AG09319 (cell line): ENCODE data around the gene WDR17.

Experiments
- DNase-seq: peaks from one replicate; pipeline ENCODE4 v3.0.0-alpha.2; 2010; ENCODE audit warnings: low read depth; ENCODE audit errors: extremely low read depth
- TF ChIP-seq, protein P1 (sequence below): IDR thresholded peaks from 2 replicates; pipeline ENCODE4 v1.5.1; 2011; ENCODE audit warnings: low read depth, mild to moderate bottlenecking, inconsistent platforms, low read length, moderate library complexity

WDR17 gene

DNA sequence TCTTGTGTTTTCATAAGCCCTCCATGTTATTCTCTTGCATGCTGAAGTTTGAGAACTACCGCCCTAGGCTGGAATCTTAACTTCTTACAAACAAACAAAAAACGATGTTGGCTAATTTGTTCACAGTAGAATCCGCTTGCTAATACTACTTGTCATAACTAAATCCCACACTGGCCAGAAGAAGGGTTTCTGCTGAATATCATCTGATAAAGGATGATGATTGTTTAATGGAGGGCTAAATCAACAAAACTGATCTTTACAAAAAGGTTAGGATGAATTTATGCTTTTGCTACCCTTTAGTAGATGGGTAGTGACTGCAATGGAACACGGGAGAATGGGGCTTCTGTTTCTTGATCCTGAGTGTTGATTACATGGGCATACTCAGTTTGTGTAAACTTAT is 87.5 kb downstream of the WDR17 start:
- DNase-seq: no peak
- TF ChIP-seq, protein P1, sequence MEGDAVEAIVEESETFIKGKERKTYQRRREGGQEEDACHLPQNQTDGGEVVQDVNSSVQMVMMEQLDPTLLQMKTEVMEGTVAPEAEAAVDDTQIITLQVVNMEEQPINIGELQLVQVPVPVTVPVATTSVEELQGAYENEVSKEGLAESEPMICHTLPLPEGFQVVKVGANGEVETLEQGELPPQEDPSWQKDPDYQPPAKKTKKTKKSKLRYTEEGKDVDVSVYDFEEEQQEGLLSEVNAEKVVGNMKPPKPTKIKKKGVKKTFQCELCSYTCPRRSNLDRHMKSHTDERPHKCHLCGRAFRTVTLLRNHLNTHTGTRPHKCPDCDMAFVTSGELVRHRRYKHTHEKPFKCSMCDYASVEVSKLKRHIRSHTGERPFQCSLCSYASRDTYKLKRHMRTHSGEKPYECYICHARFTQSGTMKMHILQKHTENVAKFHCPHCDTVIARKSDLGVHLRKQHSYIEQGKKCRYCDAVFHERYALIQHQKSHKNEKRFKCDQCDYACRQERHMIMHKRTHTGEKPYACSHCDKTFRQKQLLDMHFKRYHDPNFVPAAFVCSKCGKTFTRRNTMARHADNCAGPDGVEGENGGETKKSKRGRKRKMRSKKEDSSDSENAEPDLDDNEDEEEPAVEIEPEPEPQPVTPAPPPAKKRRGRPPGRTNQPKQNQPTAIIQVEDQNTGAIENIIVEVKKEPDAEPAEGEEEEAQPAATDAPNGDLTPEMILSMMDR: no peak

DNA sequence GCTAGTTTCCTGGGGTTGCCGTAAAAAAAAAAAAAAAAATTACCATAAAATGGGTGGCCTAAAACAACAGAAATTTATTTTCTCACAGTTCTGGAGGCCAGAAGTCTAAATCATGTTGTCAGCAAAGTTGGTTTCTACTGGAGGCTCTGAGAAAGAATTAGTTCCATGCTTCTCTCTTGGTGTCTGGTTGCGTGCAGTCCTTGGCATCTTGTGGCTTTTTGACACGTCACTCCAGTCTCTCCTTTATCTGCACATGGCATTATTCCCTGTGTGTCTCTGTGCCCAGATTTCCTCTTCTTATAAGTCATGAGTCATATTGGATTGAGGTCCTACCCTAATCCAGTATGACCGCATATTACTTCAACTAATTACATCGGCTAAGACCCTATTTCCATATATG is 91.0 kb downstream of the WDR17 start:
- peak; percentile 16 for DNase-seq
- TF ChIP-seq, protein P1: no peak

GRCh38 chr4:176163041-176163440 is 97.4 kb downstream of the WDR17 start:
- TF ChIP-seq, protein P1: no peak
- DNase-seq: no peak

DNA sequence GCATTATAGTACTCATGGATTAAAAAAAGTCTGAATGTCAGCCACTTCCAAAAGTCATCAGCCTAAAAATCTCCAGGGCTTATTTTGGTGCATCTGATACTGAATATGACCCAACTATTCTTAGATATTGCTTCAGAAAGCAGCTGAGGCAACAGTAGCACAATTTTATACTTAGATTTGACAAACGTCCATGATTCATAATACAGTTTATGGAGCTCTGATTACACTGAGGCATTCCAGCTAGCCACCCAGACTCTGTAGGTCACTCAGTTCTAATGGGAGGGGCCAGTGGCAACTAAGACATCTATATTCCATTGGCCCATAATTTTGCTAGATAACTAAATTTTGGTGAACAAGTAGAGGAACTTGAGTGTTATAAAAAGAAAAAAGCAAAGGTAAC is 119.4 kb downstream of the WDR17 start:
- peak; percentile 71 for DNase-seq
- TF ChIP-seq, protein P1: no peak

DNA sequence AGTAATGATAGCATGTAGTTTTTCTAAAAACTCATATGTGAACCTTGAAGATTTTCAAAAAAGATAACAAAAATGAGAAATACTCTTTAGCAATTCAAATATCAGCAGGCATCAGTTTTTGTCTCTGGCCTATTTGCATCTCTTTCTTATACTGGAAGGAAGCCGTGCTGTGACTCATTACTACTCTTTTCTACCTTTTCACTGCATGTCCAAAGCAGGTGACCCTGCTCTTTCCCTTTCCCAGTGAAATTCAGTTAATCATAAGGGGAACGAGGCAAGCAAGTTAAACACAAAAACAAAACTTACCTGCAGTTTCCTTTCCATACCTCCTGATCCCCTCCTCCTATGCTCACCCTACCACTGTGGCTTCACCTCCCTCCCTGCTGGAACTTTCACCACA is 120.4 kb downstream of the WDR17 start:
- TF ChIP-seq, protein P1: no peak
- no peak for DNase-seq

- TF ChIP-seq, protein P1: no peak
- no peak for DNase-seq
Observed at GRCh38 chr4:176186671-176187395, 121.2 kb downstream of the WDR17 start.

- DNase-seq: no peak
- TF ChIP-seq, protein P1: no peak
Observed at GRCh38 chr4:176187624-176188023, 122.0 kb downstream of the WDR17 start.
